Caco-2 (cell line): ENCODE results near the gene UNC5A. TPM values are rescaled to one million over a fixed set of nuclear protein-coding genes. Genes with fewer than 3 reads are reported as not detected.

ENCODE experiments used
- BruUV-seq: library from RNA; stranded (reverse); fragments of 400-500 nt; replicated peaks from 2 replicates; lab custom pipeline; 2021; lab: Mats Ljungman, UMichigan
- CTCF ChIA-PET: fragments of 300-600 bp; sonication (Branson Sonifier 250); formaldehyde crosslinking; loops from one replicate; lab custom pipeline; 2022; ENCODE audit warnings: antibody characterized with exemption; lab: Charles Lee
- POLR2A ChIA-PET: fragments of 300-600 bp; sonication (Branson Sonifier 250); formaldehyde crosslinking; loops from one replicate; lab custom pipeline; 2022; ENCODE audit warnings: antibody characterized with exemption; lab: Charles Lee
- DNase-seq, 2 experiments: peaks; one replicate each; pipeline versions ENCODE4 v3.0.0 to v3.0.0-alpha.2; 2020 to 2022
- H3K27me3 ChIP-seq: replicated peaks from 2 replicates; pipeline ENCODE4 v1.6.0; 2011; ENCODE audit warnings: low read length; ENCODE audit not compliant: control insufficient read depth, insufficient read depth
- H3K36me3 ChIP-seq: 2 replicates; pipeline ENCODE4 v1.5.1; 2011; ENCODE audit warnings: low read length; ENCODE audit not compliant: control insufficient read depth, insufficient read depth
- H3K4me1 ChIP-seq: fragments of 250-450 bp; sonication (Bioruptor Pico); 2 replicates; pipeline ENCODE4 v1.5.1; 2020; ENCODE audit warnings: mild to moderate bottlenecking
- H3K4me3 ChIP-seq: 2 replicates; pipeline ENCODE4 v1.5.1; 2011; ENCODE audit warnings: low read depth, mild to moderate bottlenecking, control low read depth, low read length
- H3K9me3 ChIP-seq: fragments of 250-450 bp; sonication (Bioruptor Pico); 2 replicates; pipeline ENCODE4 v1.5.1; 2020; ENCODE audit warnings: mild to moderate bottlenecking, moderate library complexity
- H3K27ac Mint-ChIP-seq: one replicate; pipeline ENCODE4 v1.8.0; 2022; ENCODE audit warnings: mixed read lengths; ENCODE audit not compliant: unreplicated experiment
- H3K27me3 Mint-ChIP-seq: one replicate; pipeline ENCODE4 v1.8.0; 2022; ENCODE audit warnings: mixed read lengths; ENCODE audit not compliant: insufficient read depth, unreplicated experiment
- H3K36me3 Mint-ChIP-seq: one replicate; pipeline ENCODE4 v1.8.0; 2022; ENCODE audit warnings: mild to moderate bottlenecking, mixed read lengths; ENCODE audit not compliant: insufficient read depth, unreplicated experiment
- H3K4me1 Mint-ChIP-seq: one replicate; pipeline ENCODE4 v1.8.0; 2022; ENCODE audit warnings: low read depth, mixed read lengths; ENCODE audit not compliant: unreplicated experiment
- H3K4me3 Mint-ChIP-seq: one replicate; pipeline ENCODE4 v1.8.0; 2022; ENCODE audit warnings: mild to moderate bottlenecking, moderate library complexity, mixed read lengths; ENCODE audit not compliant: unreplicated experiment
- H3K9me3 Mint-ChIP-seq: one replicate; pipeline ENCODE4 v1.8.0; 2022; ENCODE audit warnings: mixed read lengths; ENCODE audit not compliant: unreplicated experiment
- CTCF ChIP-seq, 2 experiments: fragments of 200-600 bp in 1 of 2; IDR thresholded peaks; 1 replicate in 1 of 2; 2 replicates in 1 of 2; pipeline versions ENCODE4 v1.5.1 to v1.8.0; 2011 to 2022; ENCODE audit warnings: antibody characterized with exemption in 1 of 2, control low read depth in 1 of 2, inconsistent platforms in 1 of 2, low read depth in 1 of 2, low read length in 1 of 2, mild to moderate bottlenecking in 1 of 2, moderate library complexity in 1 of 2; ENCODE audit not compliant: insufficient read depth in 1 of 2, severe bottlenecking in 1 of 2, unreplicated experiment in 1 of 2
- intact Hi-C: fragments of 100-400 bp; cut with micrococcal nuclease; formaldehyde crosslinking; loops from one replicate; pipeline ENCODE4 v1.10.0; 2022; ENCODE audit not compliant: unreplicated experiment
- total RNA-seq: library from RNA; stranded (reverse); gene quantifications from 2 replicates; pipeline ENCODE4 v1.2.3, GENCODE V29; 2022

Gene UNC5A
- total RNA-seq, 1 experiment from 2014 or later: not detected

- intact Hi-C loops: loop anchor here (2.0 to 5.0 kb wide), 2 partner anchors 146 to 150 kb away; no protein-coding TSS in a partner anchor
- Mint-ChIP-seq H3K9me3 (no peaks in the 10 kb centered on the region), H3K36me3 (no peaks in the 10 kb centered on the region), H3K27ac (no peak overlapping the region), H3K27me3 (peaks cover 27% of the 10 kb centered on the region), H3K4me1 (peaks cover 15% of the 10 kb centered on the region), H3K4me3 (no peak overlapping the region)
- Histone ChIP-seq H3K9me3 (no peaks in the 10 kb centered on the region), H3K36me3 (no peaks in the 10 kb centered on the region), H3K27me3 (peaks cover 6% of the 10 kb centered on the region; the same call in 1 of the 2 replicates), H3K4me3 (no peak overlapping the region), H3K4me1 (peaks cover 7% of the 10 kb centered on the region)
- ChIA-PET POLR2A (no interaction called here), CTCF (interaction anchor here (0.7 to 2.3 kb wide), 2 partner anchors 85 to 152 kb away, joined by 3 to 6 read pairs; no protein-coding TSS in a partner anchor)
- peak; percentile 53 to 79 for DNase-seq
- BruUV-seq: no TSS peak
- TF ChIP-seq CTCF (IDR thresholded peaks at IDR 0.05; ENCODE audit: insufficient read depth in 1 of 2, low read depth in 1 of 2, low read length in 1 of 2, severe bottlenecking in 1 of 2, unreplicated experiment in 1 of 2): peak; percentile 81 to 88
Observed at GRCh38 chr5:176812269-176813259, 2.2 kb downstream of the UNC5A start.

- H3K9me3 Mint-ChIP-seq: no peaks in the 10 kb centered on the region
- POLR2A ChIA-PET: no interaction called here
- H3K27me3 Mint-ChIP-seq: peaks cover 28% of the 10 kb centered on the region
- H3K4me1 Mint-ChIP-seq: peaks cover 20% of the 10 kb centered on the region
- Histone ChIP-seq H3K36me3 (no peaks in the 10 kb centered on the region), H3K4me1 (peaks cover 7% of the 10 kb centered on the region), H3K27me3 (peaks cover 6% of the 10 kb centered on the region), H3K4me3 (no peak overlapping the region), H3K9me3 (no peaks in the 10 kb centered on the region)
- H3K36me3 Mint-ChIP-seq: no peaks in the 10 kb centered on the region
- DNase-seq: no peak
- no peak overlapping the region for H3K27ac Mint-ChIP-seq
- intact Hi-C loops: loop anchor here (2.0 to 5.0 kb wide), 2 partner anchors 145 to 151 kb away; no protein-coding TSS in a partner anchor
- no TSS peak for BruUV-seq
- H3K4me3 Mint-ChIP-seq: no peak overlapping the region
- CTCF ChIA-PET: interaction anchor here (1.5 to 2.3 kb wide), 2 partner anchors 78 to 153 kb away, joined by 4 to 6 read pairs; no protein-coding TSS in a partner anchor
- no peak for TF ChIP-seq CTCF (IDR thresholded peaks at IDR 0.05; ENCODE audit: insufficient read depth in 1 of 2, low read depth in 1 of 2, low read length in 1 of 2, severe bottlenecking in 1 of 2, unreplicated experiment in 1 of 2)
Observed at GRCh38 chr5:176813587-176814312, 3.4 kb downstream of the UNC5A start.

- Histone ChIP-seq H3K4me3 (no peak overlapping the region), H3K9me3 (no peaks in the 10 kb centered on the region), H3K36me3 (no peaks in the 10 kb centered on the region), H3K27me3 (peaks cover 6% of the 10 kb centered on the region), H3K4me1 (peaks cover 7% of the 10 kb centered on the region)
- no peak for DNase-seq
- no peaks in the 10 kb centered on the region for H3K9me3 Mint-ChIP-seq
- no TSS peak for BruUV-seq
- POLR2A ChIA-PET: no interaction called here
- CTCF ChIA-PET: interaction anchor here (1.5 to 2.3 kb wide), 2 partner anchors 78 to 154 kb away, joined by 4 to 6 read pairs; no protein-coding TSS in a partner anchor
- H3K36me3 Mint-ChIP-seq: no peaks in the 10 kb centered on the region
- H3K27me3 Mint-ChIP-seq: peaks cover 27% of the 10 kb centered on the region
- H3K27ac Mint-ChIP-seq: no peak overlapping the region
- no peak for TF ChIP-seq CTCF (IDR thresholded peaks at IDR 0.05; ENCODE audit: insufficient read depth in 1 of 2, low read depth in 1 of 2, low read length in 1 of 2, severe bottlenecking in 1 of 2, unreplicated experiment in 1 of 2)
- peaks cover 20% of the 10 kb centered on the region for H3K4me1 Mint-ChIP-seq
- intact Hi-C loops: loop anchor here (5.0 kb wide), 1 partner anchor 152 kb away; no protein-coding TSS in a partner anchor
- no peak overlapping the region for H3K4me3 Mint-ChIP-seq
Observed at GRCh38 chr5:176814313-176814685, 3.9 kb downstream of the UNC5A start.
